Glutamatergic neuron (in vitro differentiated cells): ENCODE results near the gene ISLR. TPM values are rescaled to one million over a fixed set of nuclear protein-coding genes. Genes with fewer than 3 reads are reported as not detected.

Experiments
- DNase-seq: peaks from one replicate; pipeline ENCODE4 v3.0.0; 2022
- H3K27ac Mint-ChIP-seq: one replicate; pipeline ENCODE4 v1.8.0; 2020; ENCODE audit warnings: mild to moderate bottlenecking, mixed read lengths, inconsistent platforms; ENCODE audit not compliant: unreplicated experiment
- H3K27me3 Mint-ChIP-seq: one replicate; pipeline ENCODE4 v1.8.0; 2020; ENCODE audit warnings: mild to moderate bottlenecking, moderate library complexity, mixed read lengths, inconsistent platforms; ENCODE audit not compliant: unreplicated experiment
- H3K36me3 Mint-ChIP-seq: one replicate; pipeline ENCODE4 v1.8.0; 2020; ENCODE audit warnings: mild to moderate bottlenecking, mixed read lengths, inconsistent platforms; ENCODE audit not compliant: unreplicated experiment
- H3K4me1 Mint-ChIP-seq: one replicate; pipeline ENCODE4 v1.8.0; 2020; ENCODE audit warnings: mild to moderate bottlenecking, low read depth, mixed read lengths, inconsistent platforms; ENCODE audit not compliant: unreplicated experiment
- H3K4me3 Mint-ChIP-seq: one replicate; pipeline ENCODE4 v1.8.0; 2020; ENCODE audit warnings: mild to moderate bottlenecking, mixed read lengths, inconsistent platforms; ENCODE audit not compliant: unreplicated experiment
- H3K9me3 Mint-ChIP-seq: one replicate; pipeline ENCODE4 v1.8.0; 2020; ENCODE audit warnings: mild to moderate bottlenecking, moderate library complexity, mixed read lengths, inconsistent platforms; ENCODE audit not compliant: unreplicated experiment
- total RNA-seq: library from RNA; stranded (reverse); fragmentation: NEBNext Ultra II Directional; extraction: Animal tissue kit (Norgen Biotek cat#: 25700); gene quantifications from one replicate; pipeline ENCODE4 v1.2.1, GENCODE V29; 2021; ENCODE audit not compliant: unreplicated experiment
- TF ChIP-seq, protein P1 (sequence below): fragments of 200-600 bp; sonication (generic); IDR thresholded peaks from one replicate; pipeline ENCODE4 v1.5.0; 2021; ENCODE audit not compliant: partially characterized antibody, unreplicated experiment

Gene ISLR
- total RNA-seq, 1 donor from 2014 or later, result 1.2 TPM

DNA sequence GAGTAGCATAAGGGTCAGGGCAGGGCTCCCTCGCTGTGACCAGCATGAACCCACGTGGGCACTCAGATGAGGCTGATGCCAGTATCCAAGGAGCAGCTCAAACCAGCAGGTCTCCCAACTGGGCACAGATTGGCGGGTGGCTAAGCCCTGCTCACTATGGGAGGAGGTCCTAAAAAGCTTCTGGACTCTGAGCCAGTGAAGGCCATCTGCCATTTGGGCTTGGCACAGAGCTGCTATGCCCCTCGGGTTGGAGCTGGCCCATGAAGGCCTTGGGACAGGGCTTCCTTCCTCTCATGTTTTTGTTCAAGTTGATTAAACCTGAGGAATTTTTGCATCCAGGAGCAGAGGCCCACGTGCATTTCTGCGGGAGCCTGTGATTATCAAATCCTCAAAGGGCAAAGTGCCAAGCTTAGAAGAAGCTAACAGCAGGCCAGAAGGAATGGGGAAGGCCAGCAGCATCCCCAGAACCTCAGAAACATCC lies 33.3 kb downstream of the ISLR start:
- Mint-ChIP-seq H3K4me3 (no peak overlapping the region), H3K27me3 (peaks cover 6% of the 10 kb centered on the region), H3K27ac (no peak overlapping the region), H3K9me3 (peaks cover 12% of the 10 kb centered on the region), H3K36me3 (peaks cover 5% of the 10 kb centered on the region), H3K4me1 (peaks cover 24% of the 10 kb centered on the region)
- TF ChIP-seq, protein P1, sequence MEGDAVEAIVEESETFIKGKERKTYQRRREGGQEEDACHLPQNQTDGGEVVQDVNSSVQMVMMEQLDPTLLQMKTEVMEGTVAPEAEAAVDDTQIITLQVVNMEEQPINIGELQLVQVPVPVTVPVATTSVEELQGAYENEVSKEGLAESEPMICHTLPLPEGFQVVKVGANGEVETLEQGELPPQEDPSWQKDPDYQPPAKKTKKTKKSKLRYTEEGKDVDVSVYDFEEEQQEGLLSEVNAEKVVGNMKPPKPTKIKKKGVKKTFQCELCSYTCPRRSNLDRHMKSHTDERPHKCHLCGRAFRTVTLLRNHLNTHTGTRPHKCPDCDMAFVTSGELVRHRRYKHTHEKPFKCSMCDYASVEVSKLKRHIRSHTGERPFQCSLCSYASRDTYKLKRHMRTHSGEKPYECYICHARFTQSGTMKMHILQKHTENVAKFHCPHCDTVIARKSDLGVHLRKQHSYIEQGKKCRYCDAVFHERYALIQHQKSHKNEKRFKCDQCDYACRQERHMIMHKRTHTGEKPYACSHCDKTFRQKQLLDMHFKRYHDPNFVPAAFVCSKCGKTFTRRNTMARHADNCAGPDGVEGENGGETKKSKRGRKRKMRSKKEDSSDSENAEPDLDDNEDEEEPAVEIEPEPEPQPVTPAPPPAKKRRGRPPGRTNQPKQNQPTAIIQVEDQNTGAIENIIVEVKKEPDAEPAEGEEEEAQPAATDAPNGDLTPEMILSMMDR, result no peak
- no peak for DNase-seq

DNA sequence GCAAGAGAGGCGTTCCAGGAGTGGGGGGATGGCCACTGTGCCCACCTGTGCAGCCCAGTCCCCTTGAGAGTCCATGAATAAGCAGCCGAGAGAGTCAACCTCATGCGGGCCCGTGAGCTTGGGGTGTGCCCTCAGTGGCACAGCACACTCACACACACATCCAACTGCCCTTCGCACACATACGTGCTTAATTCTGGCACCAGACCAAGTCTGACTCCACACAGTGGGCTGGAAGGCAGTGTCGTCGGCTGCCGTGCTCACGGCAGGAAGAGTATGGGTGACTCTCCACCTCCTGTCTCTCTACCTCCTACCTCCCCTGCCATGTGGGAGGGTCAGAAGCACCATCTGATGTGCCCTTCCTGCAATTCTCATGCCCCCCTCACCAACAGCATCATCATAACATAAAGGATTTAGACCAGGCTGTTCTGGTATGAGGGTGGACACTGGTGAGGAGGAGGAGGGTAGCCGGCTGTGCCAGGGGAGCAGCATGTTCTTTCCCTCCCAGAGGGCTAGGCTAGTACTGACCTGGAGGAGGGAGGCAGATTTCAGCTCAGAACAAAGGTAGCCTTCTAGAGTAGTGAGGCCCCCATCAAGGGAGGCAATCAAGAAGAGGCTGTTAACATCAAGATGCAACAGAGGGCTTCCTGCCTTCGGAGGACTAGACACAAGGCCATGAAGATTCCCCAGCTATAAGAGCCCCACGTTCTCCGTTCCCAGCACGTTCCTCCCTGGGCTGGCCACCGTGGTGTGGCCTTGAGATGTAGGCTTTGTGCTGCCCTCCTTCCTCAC lies 34.3 kb downstream of the ISLR start:
- Mint-ChIP-seq H3K4me3 (no peak overlapping the region), H3K9me3 (peaks cover 10% of the 10 kb centered on the region), H3K27ac (no peak overlapping the region), H3K4me1 (peaks cover 20% of the 10 kb centered on the region), H3K36me3 (peaks cover 5% of the 10 kb centered on the region), H3K27me3 (peaks cover 6% of the 10 kb centered on the region)
- no peak for DNase-seq
- TF ChIP-seq, protein P1, result no peak

DNA sequence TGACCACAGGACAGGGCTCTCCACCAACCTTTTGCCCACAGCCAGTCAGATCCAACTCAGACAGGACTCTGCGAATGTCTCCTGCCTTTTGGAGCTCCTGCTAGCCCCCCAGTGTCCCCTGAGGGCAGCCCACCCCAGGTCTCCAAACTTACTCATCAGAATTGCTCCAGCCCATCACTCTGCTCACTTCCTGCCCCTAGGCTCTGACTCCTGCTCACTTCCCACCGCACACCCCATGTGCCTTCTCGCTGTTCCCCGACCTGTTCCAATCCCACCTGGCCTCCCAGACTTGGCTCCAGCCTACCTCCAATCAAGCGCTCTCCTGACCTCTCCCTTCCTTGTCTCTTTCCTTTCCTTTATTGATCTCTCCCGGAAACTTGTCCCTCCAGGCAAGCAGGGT lies 35.0 kb downstream of the ISLR start:
- Mint-ChIP-seq H3K4me3 (no peak overlapping the region), H3K27ac (no peak overlapping the region), H3K9me3 (peaks cover 7% of the 10 kb centered on the region), H3K36me3 (peaks cover 5% of the 10 kb centered on the region), H3K27me3 (peaks cover 8% of the 10 kb centered on the region), H3K4me1 (peaks cover 13% of the 10 kb centered on the region)
- DNase-seq, result no peak
- TF ChIP-seq, protein P1, result no peak

DNA sequence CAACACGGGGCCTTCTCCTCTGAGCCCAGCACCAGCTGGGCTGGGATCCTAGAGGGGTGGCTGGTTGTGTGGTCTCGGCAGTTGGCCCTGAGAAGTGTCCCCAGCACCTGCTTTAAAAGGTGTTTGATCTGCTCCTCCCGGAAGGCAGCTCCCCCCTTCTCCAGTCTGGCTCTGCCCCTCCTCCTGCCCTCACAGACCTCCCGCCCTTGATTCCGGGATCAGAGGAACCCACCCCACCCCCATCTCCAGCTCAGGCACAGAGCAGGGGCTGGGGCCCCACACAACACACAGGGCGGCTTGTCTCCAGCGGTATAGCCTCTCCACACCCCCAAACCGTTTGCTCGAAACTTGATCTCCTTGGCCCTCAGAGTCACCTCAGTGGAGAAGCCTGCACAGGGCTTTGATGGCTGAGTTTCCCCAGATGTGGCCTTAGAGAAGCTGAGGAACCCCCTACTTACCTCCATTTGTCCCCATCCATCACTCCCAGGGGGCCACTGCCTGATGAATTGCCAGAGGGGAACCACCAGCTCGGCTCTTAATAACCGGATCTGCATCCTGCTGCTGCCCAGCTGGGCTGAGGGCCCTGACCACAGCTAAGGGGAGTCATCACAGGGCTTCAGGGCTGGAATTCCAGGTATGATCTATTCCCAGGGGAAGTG lies 35.5 kb downstream of the ISLR start:
- H3K4me3 Mint-ChIP-seq, result no peak overlapping the region
- H3K27me3 Mint-ChIP-seq, result peaks cover 8% of the 10 kb centered on the region
- H3K36me3 Mint-ChIP-seq, result peaks cover 5% of the 10 kb centered on the region
- peaks cover 8% of the 10 kb centered on the region for H3K4me1 Mint-ChIP-seq
- DNase-seq, result no peak
- H3K9me3 Mint-ChIP-seq, result peaks cover 7% of the 10 kb centered on the region
- H3K27ac Mint-ChIP-seq, result no peak overlapping the region
- TF ChIP-seq, protein P1, result no peak

DNA sequence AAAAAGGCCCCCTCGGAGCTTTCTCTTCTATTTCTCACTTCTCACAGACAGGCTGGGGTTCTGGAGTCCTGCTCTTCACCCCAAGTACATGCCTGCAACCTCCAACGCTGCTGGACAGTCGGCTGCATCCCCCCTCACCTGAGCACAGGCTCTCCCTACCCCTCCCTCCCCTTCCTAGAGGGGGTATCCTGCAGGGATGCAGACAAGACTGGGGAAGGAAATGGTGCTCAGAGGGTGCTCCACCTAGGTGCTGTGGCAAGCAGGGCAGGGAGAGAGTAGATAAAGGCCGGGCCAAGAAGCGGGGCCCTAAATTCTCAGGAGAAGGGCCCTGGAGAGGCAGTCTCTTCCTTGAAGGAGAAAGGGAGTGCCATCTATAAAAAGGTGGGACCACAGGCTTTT lies 36.0 kb downstream of the ISLR start:
- Mint-ChIP-seq H3K4me1 (peaks cover 6% of the 10 kb centered on the region), H3K4me3 (no peak overlapping the region), H3K27ac (no peak overlapping the region), H3K27me3 (peaks cover 8% of the 10 kb centered on the region), H3K9me3 (peaks cover 7% of the 10 kb centered on the region), H3K36me3 (peaks cover 5% of the 10 kb centered on the region)
- TF ChIP-seq, protein P1, result no peak
- DNase-seq, result no peak
